NCI-H2196 (cell line): Measurements from ENCODE around the gene CCNA2.

Experiments used
- DNase-seq: peaks from one replicate; lab custom pipeline; 2025; ENCODE audit not compliant: unreplicated experiment; lab: John Stamatoyannopoulos, UW

Gene CCNA2

DNA sequence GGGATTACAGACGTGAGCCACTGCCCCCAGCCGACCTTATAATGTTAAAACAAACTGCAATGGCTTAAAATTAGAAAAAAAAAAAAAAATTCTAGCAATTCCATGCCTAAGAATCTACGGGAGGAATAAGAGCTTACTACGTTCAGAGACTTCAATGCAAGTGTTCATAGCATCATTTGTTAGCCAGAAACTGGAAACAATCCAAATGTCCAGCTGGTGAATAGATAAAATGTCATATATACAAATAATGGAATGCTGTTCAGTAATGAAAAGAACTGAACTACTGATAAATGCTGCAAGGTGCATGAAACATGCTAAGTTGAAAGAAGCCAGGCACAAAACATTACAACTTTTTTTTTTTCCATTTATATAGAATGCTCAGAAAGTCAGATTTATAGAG, 17.3 kb downstream of the CCNA2 start:
- DNase-seq = no peak

DNA sequence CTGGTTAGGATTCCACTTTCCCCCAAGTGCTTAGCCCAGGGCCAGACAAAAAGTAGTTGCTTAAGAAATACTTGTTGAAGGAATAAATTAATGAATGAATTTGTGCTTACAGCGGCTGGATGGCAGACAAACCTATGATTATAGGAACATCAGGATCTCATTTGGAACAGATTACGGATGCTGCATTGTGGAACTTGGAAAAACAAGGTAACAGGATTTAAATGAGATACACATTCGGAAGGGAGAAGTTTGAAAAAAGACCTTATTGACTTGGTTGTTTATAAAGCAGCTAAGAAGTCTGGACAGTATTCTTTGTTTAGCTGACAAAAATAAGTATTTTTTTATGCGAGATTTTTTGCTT, 22.0 kb downstream of the CCNA2 start:
- DNase-seq = no peak

DNA sequence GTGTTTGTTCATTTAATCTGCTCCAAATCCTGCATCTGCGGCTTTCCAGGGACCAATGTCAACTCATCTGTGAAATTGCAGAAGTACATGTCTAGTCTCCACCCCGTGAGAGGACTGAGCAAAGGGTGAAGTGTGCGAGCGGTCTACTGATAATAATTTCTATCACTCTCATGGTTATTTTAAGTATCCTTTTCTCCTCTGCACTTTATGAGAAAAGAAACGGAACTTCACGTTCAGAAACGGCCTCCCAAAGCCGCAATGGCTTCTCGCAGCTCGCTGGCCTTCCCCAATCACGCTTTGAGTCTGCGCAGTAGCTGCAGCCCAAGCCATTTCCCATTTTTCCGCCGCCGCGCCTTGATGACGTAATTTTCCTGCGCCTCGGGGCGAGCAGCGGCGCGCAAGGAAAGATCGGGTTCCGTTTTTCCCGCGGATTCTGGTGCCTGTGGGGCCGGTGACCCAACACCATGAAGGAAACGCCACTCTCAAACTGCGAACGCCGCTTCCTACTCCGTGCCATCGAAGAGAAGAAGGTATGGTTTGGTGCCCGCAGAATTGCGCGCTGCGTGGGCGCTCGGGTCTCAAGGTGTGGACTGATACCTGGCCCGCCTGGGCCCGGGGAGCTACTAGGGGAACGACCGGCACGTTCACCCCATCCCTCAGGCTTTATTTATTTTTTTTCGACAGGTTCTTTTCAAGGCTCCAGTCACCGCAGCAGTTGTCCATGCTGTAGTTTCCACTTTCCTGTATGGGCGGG, 22.5 kb downstream of the CCNA2 start, which contains the start of gene EXOSC9:
Gene EXOSC9 (plus strand): TSS at position 363 of the 754 bp plus-strand sequence. CDS start 102 bp downstream, at position 465.
- peak; percentile 87 for DNase-seq

DNA sequence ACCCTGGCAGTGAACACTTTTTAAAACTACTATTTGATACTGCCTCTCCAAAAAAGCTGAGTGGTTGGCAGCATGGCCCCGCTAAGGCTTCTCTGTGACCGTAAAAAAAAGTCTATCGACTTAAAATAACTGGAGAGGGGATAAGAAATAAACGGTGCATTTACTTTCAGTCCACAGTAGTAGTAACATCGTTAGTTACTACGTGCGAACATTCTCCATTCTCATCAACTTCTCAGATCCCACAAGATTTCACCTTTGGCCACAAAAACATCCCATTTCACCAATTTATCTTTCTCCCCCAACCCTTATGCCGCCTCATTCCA, 23.1 kb downstream of the CCNA2 start:
- no peak for DNase-seq

DNA sequence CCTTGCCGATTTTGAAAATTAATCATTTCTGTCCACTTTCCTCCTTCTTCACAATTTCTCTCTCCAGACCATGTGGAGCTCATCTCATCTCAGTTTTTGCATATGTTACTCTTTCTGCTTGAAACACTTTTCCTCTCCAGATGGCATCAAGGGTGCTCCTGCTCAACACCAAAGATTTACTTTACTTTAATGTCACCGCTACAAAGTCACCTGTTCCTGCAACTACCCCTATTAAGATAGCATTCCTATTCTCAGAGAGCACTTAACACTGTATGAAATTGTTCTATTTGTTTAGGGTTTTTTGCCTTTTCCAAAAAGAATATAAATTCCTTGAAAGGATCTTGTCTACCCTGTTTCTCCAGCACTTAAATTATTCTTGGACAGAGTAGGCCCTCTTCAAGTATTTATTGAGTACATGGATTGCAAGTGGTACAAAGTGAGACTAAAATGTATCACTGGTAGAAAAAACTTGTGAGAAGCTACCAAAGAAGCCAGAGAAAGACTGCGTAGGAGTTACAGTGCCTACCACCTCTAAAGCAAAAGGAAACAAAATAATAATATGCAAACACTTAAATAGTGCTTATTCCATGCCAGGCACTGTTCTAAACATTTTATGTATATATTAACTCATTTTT, 23.7 kb downstream of the CCNA2 start:
- no peak for DNase-seq

DNA sequence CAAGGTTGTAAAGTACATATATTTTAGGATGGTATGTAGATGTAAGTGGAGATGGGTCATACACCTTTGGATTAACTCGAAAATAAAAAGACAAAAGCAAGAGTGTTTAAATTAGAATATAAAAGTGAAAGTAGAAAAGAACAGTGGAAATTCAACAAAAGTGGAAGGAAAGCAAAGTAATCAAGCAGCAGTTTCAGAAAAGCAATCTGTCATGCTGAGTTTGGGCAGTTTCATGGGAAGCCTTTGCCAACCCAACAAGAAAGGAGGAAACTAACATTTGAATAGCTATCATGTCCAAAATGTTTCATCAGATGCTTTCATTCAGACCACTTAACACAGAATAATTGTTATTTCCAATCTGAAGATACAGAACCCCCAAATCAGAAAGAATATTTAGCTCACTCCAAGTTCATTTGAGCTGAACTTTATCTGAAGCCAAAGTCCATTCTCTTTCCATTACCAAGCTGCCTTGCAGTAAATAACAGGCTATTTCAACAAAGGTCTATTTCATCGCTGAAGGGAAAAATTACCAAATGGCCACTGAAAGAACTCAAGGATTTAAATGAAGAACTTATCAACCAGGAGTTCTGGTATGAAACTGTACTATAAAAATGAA, 24.4 kb downstream of the CCNA2 start:
- no peak for DNase-seq

DNA sequence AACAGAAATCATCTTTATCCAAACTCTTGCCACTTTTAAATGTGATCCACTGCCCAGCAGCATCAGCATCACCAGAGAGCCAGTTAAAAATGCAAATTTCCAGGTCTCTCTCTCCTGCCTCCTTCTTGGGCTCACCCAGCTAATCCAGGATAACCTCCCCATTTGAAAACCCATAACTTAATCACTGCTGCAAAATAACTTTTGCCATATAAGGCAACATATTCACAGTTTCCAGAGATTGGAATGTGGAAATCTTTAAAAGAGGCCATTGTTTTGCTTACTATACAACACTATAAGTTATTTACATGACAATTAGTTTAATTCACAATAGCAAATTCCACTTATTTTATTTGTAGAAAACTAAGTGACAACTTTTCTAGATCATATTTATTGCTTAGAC, 27.4 kb downstream of the CCNA2 start:
- no peak for DNase-seq

DNA sequence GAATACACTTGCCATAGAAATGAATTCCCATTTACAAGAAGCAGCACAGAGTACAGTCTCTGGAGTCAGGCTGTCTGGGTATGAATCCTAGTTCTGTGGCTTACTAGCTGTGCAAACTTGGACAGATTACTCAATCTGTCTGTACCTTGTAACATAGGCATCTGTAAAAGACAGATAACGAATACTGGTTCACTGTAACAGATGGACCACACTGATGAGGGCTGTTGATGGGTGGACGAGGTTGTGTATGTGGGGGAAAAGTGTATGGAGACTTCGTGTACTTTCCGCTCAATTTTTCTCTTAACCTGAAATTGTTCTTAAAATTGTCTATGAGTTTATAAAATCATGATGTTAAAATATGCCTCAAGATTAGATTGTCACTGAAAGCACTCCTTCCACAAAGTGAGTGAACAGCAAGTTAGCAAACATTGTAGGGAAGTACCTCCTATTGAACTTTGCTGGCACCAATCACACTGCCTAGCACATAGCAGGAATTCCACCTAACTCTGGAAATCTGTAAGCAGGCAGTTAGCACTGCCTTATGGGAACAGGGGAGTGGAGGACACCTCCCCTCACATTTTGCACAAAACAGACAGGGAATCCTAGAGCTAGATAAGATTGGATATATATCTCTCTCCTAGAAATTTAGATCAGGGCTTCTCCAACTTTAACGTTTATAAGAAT, 29.0 kb downstream of the CCNA2 start:
- DNase-seq = no peak

DNA sequence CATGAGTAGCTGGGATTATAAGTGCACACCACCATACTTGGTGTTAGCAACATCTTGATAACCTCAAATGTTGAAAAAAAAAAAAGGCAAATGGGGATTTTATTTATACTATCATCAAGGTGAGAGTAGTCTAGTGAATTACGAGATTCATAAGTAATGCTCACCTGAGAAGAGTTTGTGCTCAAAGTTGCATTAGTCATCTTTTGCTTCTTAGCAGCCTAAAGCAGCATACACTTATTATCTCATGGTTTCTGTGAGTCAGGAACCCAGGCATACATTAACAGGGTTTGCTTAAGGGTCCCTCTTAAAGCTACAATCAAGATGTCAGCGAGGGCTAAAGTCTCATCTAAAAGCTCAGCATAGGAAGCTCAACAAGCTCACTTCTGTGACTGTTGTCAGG, 30.7 kb downstream of the CCNA2 start:
- DNase-seq = no peak

DNA sequence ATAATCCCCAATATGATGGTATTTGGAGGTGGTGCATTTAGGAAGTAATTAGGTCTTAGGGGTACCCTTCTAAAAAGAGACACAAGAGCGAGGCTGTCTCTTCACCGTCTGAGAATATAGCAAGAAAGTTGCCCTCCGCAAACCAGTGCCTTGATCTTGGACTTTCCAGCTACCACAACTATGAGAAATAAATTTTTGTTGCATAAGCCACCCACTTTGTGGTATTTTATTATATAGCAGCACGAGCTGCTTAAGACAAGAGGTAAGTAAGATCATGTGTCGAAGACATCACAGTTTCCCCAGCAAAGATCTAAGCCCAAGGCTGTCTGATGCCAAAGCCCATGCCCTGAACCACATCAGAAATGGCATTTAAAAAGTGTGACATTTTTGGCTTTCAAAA, 32.2 kb downstream of the CCNA2 start:
- no peak for DNase-seq

DNA sequence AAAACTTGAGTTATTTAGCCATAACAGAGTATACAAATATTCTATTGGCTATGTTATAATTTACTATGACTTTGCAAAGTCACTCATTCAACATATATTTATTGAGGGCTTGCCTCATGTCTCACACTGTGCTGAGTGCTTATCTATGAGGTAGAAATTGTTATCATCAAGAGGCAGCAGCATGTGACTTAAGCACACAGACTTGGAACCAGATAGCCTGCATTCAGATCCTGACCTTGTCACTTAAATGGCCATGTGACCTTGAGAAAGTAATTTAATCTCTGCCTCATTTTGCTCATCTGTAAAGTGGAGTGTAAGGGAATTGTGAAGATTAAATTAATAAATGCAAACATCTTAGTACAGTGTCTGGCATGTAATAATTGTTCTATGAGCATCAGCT, 32.7 kb downstream of the CCNA2 start:
- no peak for DNase-seq

DNA sequence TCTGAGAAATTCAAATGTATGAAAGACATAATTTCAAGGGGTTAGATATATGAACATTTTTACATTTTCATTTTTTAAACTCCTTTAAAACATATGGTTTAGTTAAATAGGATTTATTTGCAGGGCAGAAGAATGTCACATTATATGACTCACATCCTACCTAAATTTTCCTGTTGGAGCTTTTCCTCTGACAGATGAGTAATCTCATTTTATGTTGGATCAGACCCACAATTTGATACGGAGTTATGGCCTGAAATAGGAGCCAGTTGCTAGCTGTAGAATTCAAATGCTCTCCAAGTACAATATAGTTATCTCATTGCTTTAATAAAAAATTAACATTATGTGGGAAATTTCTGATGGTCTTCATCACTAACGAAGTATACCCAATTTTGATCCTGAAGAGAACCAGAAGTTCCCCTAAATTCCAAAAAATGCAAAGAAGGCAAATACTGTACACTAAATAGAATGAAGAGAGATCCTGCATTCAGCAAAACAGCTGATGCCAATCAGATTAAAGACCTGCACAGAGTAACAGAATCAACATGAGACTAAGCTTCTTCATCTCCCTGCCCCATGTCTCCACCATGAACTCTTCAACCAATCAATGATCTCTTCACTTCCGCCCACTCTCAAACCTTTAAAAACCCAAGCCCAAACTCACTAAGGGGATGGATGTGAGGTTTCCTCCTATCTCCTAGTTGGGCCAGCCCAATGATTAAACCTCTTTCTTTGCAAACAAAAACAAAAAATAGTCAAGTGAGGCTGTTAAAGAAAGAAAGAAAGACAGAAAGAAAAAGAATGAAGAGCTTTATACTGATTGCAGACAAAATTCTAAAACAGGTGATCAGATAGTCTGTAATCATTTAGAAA, 33.5 kb downstream of the CCNA2 start:
- DNase-seq = no peak

DNA sequence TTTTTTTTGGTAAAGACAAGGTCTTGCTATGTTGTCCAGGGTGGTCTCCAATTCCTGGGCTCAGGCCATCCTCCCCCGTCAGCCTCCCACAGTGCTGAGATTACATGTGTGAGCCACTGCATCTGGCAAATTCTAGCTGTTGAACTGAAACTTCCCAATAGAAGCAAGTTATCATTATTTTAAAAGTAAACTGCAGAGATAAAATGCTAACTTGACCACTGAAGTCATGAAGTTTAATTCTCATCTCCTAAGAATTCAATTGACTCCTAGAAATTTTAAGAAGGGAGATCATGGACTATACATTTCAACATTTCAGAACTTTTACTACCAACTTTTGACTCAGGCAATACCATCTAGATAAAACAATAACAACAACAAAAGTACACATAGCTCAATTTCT, 34.2 kb downstream of the CCNA2 start:
- no peak for DNase-seq

DNA sequence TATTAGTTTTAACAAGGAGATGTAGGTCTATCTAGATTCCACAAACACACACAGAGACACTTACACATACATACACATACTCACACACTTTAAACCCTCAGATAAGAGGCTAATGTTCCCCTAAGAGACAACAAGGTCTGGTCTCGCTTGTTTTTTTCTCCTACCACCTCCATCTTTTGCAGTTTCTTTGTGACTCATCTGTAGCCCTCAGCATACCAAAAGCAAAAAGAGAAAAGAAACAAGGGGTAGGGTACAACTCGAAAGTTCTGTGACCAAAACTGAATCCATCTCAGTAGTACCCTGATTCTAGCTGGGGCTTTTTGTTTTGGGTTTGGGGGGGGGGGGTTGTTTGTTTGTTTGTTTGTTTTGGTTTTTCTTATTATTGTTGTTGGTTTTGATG, 34.8 kb downstream of the CCNA2 start:
- no peak for DNase-seq

DNA sequence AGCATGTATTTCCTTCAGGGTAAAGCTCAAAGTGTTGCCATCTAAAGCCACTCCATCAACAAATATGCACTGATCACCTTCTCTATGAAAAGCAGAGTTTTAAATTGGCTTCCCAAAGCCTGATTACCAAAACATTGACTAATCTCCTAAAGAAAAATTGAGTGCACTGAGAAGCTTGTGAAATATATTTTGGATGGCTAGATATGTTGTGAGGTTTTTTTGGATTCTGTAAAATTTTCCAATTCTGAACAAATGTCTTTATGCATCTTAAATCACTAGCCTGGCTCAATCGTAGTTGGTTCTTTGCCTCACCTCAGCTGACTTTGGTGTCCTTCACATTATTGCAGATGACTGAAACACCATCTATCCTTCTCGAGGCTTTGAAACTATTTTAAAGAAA, 37.5 kb downstream of the CCNA2 start:
- DNase-seq = no peak

DNA sequence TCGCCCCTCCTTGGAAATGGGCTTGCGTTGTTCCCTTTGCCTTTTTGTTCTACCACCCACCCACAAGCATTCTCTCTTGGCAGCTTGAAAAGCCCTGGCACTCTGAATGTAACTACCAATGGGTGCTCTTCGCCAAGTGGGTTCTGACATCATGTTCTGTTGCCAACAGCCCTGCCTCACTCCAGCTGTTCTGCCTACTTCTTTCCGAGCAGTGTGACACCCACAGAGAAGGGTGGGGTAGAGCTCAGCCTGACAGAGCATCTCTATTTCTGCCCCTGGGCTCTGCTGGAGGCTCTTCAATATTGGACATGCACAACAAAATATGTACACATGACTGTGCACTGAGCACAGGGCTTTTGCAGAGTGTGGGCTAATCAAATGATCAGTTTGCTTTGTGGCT, 38.2 kb downstream of the CCNA2 start:
- no peak for DNase-seq

DNA sequence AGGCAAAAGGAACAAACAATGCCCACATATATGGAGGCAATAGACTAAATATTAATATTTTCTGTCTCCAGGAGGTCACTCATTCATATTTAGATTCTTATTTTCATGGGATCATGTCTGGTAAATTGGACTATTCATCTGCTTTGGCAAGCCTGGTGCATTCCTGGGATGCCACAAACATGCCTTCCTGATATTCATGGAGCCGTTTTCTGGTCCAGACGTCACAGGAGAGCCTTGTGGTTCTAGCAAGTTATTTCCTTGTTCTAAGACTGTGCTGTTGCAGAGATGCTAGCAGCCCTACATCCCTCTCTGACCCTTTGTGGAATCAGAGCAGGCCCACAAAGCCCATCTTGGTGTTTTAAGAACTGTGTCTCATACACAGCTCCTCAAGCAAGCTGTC, 38.7 kb downstream of the CCNA2 start:
- no peak for DNase-seq

DNA sequence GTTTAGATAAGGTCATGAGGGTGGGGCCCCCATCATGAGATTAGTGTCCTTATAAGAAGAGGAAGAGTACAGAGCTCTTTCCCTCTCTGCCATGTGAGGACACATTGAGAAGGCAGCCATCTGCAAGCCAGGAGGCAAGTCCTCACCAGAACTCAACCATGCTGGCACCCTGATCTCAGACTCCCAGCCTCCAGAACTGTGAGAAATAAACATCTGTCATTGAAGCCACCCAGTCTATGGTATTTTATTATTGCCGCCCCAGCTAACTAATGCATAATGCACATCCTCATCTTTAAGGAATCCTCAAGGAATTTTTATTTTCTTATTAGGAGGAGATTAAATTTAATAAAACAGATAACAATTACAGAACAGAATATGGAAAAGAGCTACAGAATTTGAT, 39.3 kb downstream of the CCNA2 start:
- no peak for DNase-seq

DNA sequence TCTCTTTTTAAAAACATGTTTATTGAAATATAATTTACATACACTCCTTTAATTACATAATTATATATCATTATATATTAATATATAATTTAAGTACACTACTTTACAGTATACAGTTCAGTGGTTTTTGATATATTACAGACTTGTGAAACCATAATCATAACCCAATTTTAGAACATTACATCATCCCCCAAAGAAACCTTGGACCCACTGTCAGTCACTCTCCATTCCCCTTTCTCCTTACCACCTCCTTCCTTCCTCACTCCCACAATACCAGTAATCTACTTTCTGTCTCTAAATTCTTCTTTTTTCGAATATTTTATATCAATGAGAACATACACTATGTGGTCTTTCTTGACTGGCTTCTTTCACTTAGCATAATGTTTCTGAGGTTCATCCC, 40.5 kb downstream of the CCNA2 start:
- no peak for DNase-seq

DNA sequence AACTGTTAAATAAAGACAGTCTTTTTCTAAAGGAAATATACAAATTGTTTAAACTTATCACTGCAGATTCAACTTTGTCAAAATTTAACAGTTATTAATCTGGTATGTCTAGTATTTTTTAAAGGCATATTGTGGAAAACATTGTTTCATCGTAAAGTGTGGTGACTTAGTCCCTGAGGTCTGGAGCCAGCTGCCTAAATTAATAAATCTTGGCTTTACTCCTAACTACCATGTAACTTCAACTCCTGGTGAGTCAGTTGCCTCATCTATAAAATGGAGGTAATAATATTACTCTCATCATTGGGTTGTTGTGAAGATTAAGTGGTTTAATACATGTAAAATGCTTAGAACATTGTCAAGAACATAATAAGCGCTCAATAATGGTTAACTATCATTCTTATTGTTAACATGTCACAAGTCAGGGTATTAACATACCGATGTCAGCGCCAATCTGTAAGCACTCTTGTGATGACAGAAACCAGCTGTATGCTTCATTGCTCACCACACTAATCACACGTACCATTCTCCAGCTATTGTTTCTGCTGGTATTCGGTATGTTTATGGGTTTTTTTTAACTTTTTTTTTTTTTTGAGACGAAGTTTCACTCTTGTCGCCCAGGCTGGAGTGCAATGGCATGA, 44.6 kb downstream of the CCNA2 start:
- no peak for DNase-seq

DNA sequence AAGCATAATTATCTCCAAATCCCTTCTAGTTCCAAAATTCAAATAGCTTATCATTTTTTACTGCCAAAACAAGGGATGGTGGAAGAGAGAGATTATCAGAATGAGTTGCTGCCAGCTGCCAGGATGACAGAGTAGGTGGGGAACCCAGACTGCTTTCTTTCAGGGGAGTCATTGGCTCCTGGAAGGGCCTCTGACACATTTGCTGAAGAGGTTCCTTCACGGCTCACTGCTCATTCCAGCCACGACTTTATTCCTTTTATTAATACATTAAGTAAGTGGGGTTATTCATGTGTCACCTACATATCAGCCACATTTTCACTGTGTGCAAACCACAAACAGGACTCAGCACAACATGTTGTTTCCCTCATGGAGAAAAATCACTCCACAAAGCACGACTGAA, 46.1 kb downstream of the CCNA2 start:
- no peak for DNase-seq
